HG02943 (cell line): ENCODE measurements around the gene ADAM17.
A peak's percentile ranks its signal among the peaks of the same experiment; 100 is the strongest.
"Not testable (repeated sequence)": the region's sequence is repeated elsewhere in the genome, so short reads cannot be mapped to it uniquely, and the experiment has no call there.

Experiments used
- ATAC-seq: cut with Tn5 transposase; IDR thresholded peaks from one replicate; pipeline ENCODE4 v1.9.1; 2021; ENCODE audit warnings: mild to moderate bottlenecking, low read depth, moderate library complexity; ENCODE audit not compliant: unreplicated experiment

The ADAM17 gene

GRCh38 chr2:9570182-9571060 is 14.8 kb upstream of the ADAM17 start:
- no peak for ATAC-seq

- no peak for ATAC-seq
Measured at GRCh38 chr2:9565436-9566153, 10.0 kb upstream of the ADAM17 start.

GRCh38 chr2:9560628-9561027 is 5.0 kb upstream of the ADAM17 start:
- ATAC-seq: no peak

- no peak for ATAC-seq
Measured at GRCh38 chr2:9558948-9559381, 3.3 kb upstream of the ADAM17 start.

- peak; percentile 31 for ATAC-seq
Measured at GRCh38 chr2:9556121-9556743, 602 bp upstream of the ADAM17 start.

- ATAC-seq: no peak
Measured at GRCh38 chr2:9554921-9555296, 721 bp downstream of the ADAM17 start.

GRCh38 chr2:9552219-9553178 is 3.1 kb downstream of the ADAM17 start:
- no peak for ATAC-seq

GRCh38 chr2:9550859-9551391 is 4.7 kb downstream of the ADAM17 start:
- not testable (repeated sequence) for ATAC-seq

- ATAC-seq: no peak
Measured at GRCh38 chr2:9549420-9549819, 6.2 kb downstream of the ADAM17 start.

GRCh38 chr2:9548506-9548905 is 7.1 kb downstream of the ADAM17 start:
- peak; percentile 48 for ATAC-seq

- ATAC-seq: no peak
Measured at GRCh38 chr2:9547262-9547991, 8.2 kb downstream of the ADAM17 start.

GRCh38 chr2:9545502-9545901 is 10.1 kb downstream of the ADAM17 start:
- ATAC-seq: no peak

GRCh38 chr2:9543557-9543956 is 12.1 kb downstream of the ADAM17 start:
- ATAC-seq: no peak

GRCh38 chr2:9539531-9539930 is 16.1 kb downstream of the ADAM17 start:
- no peak for ATAC-seq

- ATAC-seq: no peak
Measured at GRCh38 chr2:9538000-9538507, 17.6 kb downstream of the ADAM17 start.

GRCh38 chr2:9536504-9536903 is 19.1 kb downstream of the ADAM17 start:
- no peak for ATAC-seq

- ATAC-seq: no peak
Measured at GRCh38 chr2:9535177-9535576, 20.5 kb downstream of the ADAM17 start.

GRCh38 chr2:9533663-9534062 is 22.0 kb downstream of the ADAM17 start:
- ATAC-seq: no peak

GRCh38 chr2:9532421-9532820 is 23.2 kb downstream of the ADAM17 start:
- no peak for ATAC-seq
